ENCODE results near the gene RPS6KA2. TPM values are rescaled to one million over a fixed set of nuclear protein-coding genes. Genes with fewer than 3 reads are reported as not detected.

The RPS6KA2 gene
- total RNA-seq, 4 donors from 2014 or later: 11.8 to 66.0 (median 19.2) TPM

- Histone ChIP-seq H3K4me3 (no peak overlapping the region), H3K27me3 (no peaks in the 10 kb centered on the region), H3K9me3 (no peaks in the 10 kb centered on the region), H3K27ac (no peak overlapping the region), H3K4me1 (no peaks in the 10 kb centered on the region), H3K36me3 (peaks cover 0 to 27% (median 0%) of the 10 kb centered on the region in 3 donors)
- no peak for TF ChIP-seq POLR2A (IDR thresholded peaks at IDR 0.05)
- no peak for TF ChIP-seq CTCF (IDR thresholded peaks at IDR 0.05)
- WGBS, 2 donors: 74 to 76% methylated on average over 20 to 21 of the region's 22 CpGs
- DNase-seq: no peak
- intact Hi-C loops (cut with DNase I): no loop called here
Measured at GRCh38 chr6:166408936-166409755, 217.9 kb downstream of the RPS6KA2 start.

GRCh38 chr6:166406197-166406596 is 220.9 kb downstream of the RPS6KA2 start:
- intact Hi-C loops (cut with DNase I): no loop called here
- TF ChIP-seq POLR2A (IDR thresholded peaks at IDR 0.05) (no peak), CTCF (IDR thresholded peaks at IDR 0.05) (no peak)
- WGBS, 2 donors: 90 to 93% methylated on average over 2 to 5 of the region's 12 CpGs
- H3K36me3 ChIP-seq: no peaks in the 10 kb centered on the region
- DNase-seq: no peak
- no peak overlapping the region for H3K27ac ChIP-seq
- H3K27me3 ChIP-seq: peaks cover 0 to 7% (median 0%) of the 10 kb centered on the region in 4 donors
- H3K4me3 ChIP-seq: no peak overlapping the region
- H3K4me1 ChIP-seq: no peaks in the 10 kb centered on the region
- H3K9me3 ChIP-seq: no peaks in the 10 kb centered on the region

- Histone ChIP-seq H3K4me3 (no peak overlapping the region), H3K27ac (no peak overlapping the region), H3K27me3 (peaks cover 0 to 9% (median 0%) of the 10 kb centered on the region in 4 donors), H3K36me3 (no peaks in the 10 kb centered on the region), H3K4me1 (peaks cover 0 to 5% (median 0%) of the 10 kb centered on the region in 3 donors), H3K9me3 (no peaks in the 10 kb centered on the region)
- intact Hi-C loops (cut with DNase I): no loop called here
- 66% methylated on average over 4 of the region's 7 CpGs; no CpG with 5 or more reads in 1 of the 2 donors for WGBS, 2 donors
- TF ChIP-seq CTCF (IDR thresholded peaks at IDR 0.05): no peak
- TF ChIP-seq POLR2A (IDR thresholded peaks at IDR 0.05): no peak
- DNase-seq: no peak
Measured at GRCh38 chr6:166405386-166405785, 221.7 kb downstream of the RPS6KA2 start.

GRCh38 chr6:166402582-166403277 is 224.3 kb downstream of the RPS6KA2 start:
- no peak for DNase-seq
- Histone ChIP-seq H3K27me3 (peaks cover 0 to 12% (median 0%) of the 10 kb centered on the region in 4 donors), H3K4me3 (no peak overlapping the region), H3K9me3 (no peaks in the 10 kb centered on the region), H3K36me3 (no peaks in the 10 kb centered on the region), H3K4me1 (peaks cover 0 to 5% (median 0%) of the 10 kb centered on the region in 3 donors), H3K27ac (no peak overlapping the region)
- intact Hi-C loops (cut with DNase I): loop anchor here (5.0 kb wide), 1 partner anchor 130 kb away; no protein-coding TSS in a partner anchor
- no peak for TF ChIP-seq CTCF (IDR thresholded peaks at IDR 0.05)
- TF ChIP-seq POLR2A (IDR thresholded peaks at IDR 0.05): no peak
- 35 to 47% methylated on average over 4 to 5 of the region's 6 CpGs for WGBS, 2 donors
